Activated naive CD4-positive, alpha-beta T cell treated with anti-CD3 and anti-CD28 coated beads, Interleukin-2, amount 50 U/mL, for 72 hours (primary cell): ENCODE data around the gene DRC3. TPM values are rescaled to one million over a fixed set of nuclear protein-coding genes. Genes with fewer than 3 reads are reported as not detected.

Source experiments
- ATAC-seq, 2 donors: fragments of 150-1000 bp; cut with Tn5 transposase; 2 replicates each; pipeline ENCODE4 v1.10.0; 2021; ENCODE audit warnings: mild to moderate bottlenecking in 2 of 2, moderate library complexity in 2 of 2
- DNase-seq, 2 donors: peaks; one replicate each; pipeline ENCODE4 v3.0.0; 2021 to 2022; ENCODE audit warnings: low spot score in 2 of 2
- H3K27ac Mint-ChIP-seq, 2 donors: one replicate each; pipeline ENCODE4 v1.8.0; 2022; ENCODE audit warnings: mild to moderate bottlenecking in 2 of 2, mixed read lengths in 2 of 2
- H3K36me3 Mint-ChIP-seq, 2 donors: one replicate each; pipeline ENCODE4 v1.8.0; 2022; ENCODE audit warnings: mixed read lengths in 2 of 2
- H3K9me3 Mint-ChIP-seq, 2 donors: one replicate each; pipeline ENCODE4 v1.8.0; 2022; ENCODE audit warnings: mixed read lengths in 2 of 2
- total RNA-seq, 2 donors: library from RNA; stranded (reverse); gene quantifications; one replicate each; pipeline ENCODE4 v1.2.3, GENCODE V29; 2022

Gene DRC3
- total RNA-seq, 2 donors from 2014 or later = 0.05 to 0.12 TPM

GRCh38 chr17:18039535-18040260, 67.0 kb downstream of the DRC3 start:
- H3K9me3 Mint-ChIP-seq = no peaks in the 10 kb centered on the region
- DNase-seq = peak in 1 of 2 donors; percentile 64
- H3K27ac Mint-ChIP-seq = peak overlapping the region; percentile 93 to 94
- ATAC-seq = peak; percentile 28 to 47
- H3K36me3 Mint-ChIP-seq = peaks cover 21 to 24% of the 10 kb centered on the region in 2 donors

GRCh38 chr17:18040261-18040858, 67.7 kb downstream of the DRC3 start:
- ATAC-seq = no peak
- Mint-ChIP-seq H3K27ac (peak overlapping the region; percentile 93 to 94), H3K36me3 (peaks cover 21 to 24% of the 10 kb centered on the region in 2 donors), H3K9me3 (no peaks in the 10 kb centered on the region)
- DNase-seq = no peak

- Mint-ChIP-seq H3K36me3 (peaks cover 21 to 24% of the 10 kb centered on the region in 2 donors), H3K9me3 (no peaks in the 10 kb centered on the region), H3K27ac (no peak overlapping the region)
- ATAC-seq (no peak), DNase-seq (no peak)
Measured at GRCh38 chr17:18041776-18042175, 69.1 kb downstream of the DRC3 start.

- Mint-ChIP-seq H3K36me3 (peaks cover 16 to 21% of the 10 kb centered on the region in 2 donors), H3K27ac (no peak overlapping the region), H3K9me3 (no peaks in the 10 kb centered on the region)
- DNase-seq (no peak), ATAC-seq (no peak)
Measured at GRCh38 chr17:18042983-18043382, 70.3 kb downstream of the DRC3 start.

- H3K27ac Mint-ChIP-seq = no peak overlapping the region
- ATAC-seq (no peak), DNase-seq (no peak)
- no peaks in the 10 kb centered on the region for H3K9me3 Mint-ChIP-seq
- peaks cover 16 to 19% of the 10 kb centered on the region in 2 donors for H3K36me3 Mint-ChIP-seq
Measured at GRCh38 chr17:18043491-18043890, 70.8 kb downstream of the DRC3 start.

GRCh38 chr17:18044609-18045008, 71.9 kb downstream of the DRC3 start:
- Mint-ChIP-seq H3K9me3 (no peaks in the 10 kb centered on the region), H3K27ac (no peak overlapping the region), H3K36me3 (peaks cover 9 to 10% of the 10 kb centered on the region in 2 donors)
- DNase-seq (no peak), ATAC-seq (no peak)

- Mint-ChIP-seq H3K36me3 (peaks cover 0 to under 1% of the 10 kb centered on the region in 2 donors), H3K9me3 (no peaks in the 10 kb centered on the region), H3K27ac (peak overlapping the region in 1 of 2 donors; percentile 72)
- DNase-seq (no peak), ATAC-seq (no peak)
Measured at GRCh38 chr17:18045691-18046350, 73.2 kb downstream of the DRC3 start.

- Mint-ChIP-seq H3K27ac (peak overlapping the region in 1 of 2 donors; percentile 57), H3K36me3 (peaks cover 4 to 13% of the 10 kb centered on the region in 2 donors), H3K9me3 (no peaks in the 10 kb centered on the region)
- ATAC-seq (no peak), DNase-seq (no peak)
Measured at GRCh38 chr17:18055597-18055996, 82.9 kb downstream of the DRC3 start.

GRCh38 chr17:18056214-18056613, 83.6 kb downstream of the DRC3 start:
- DNase-seq = no peak
- peaks cover 4 to 13% of the 10 kb centered on the region in 2 donors for H3K36me3 Mint-ChIP-seq
- H3K27ac Mint-ChIP-seq = no peak overlapping the region
- no peak for ATAC-seq
- no peaks in the 10 kb centered on the region for H3K9me3 Mint-ChIP-seq

GRCh38 chr17:18059283-18059682, 86.6 kb downstream of the DRC3 start:
- no peaks in the 10 kb centered on the region for H3K9me3 Mint-ChIP-seq
- H3K27ac Mint-ChIP-seq = peak overlapping the region in 1 of 2 donors; percentile 36
- no peak for ATAC-seq
- no peak for DNase-seq
- H3K36me3 Mint-ChIP-seq = peaks cover 4 to 13% of the 10 kb centered on the region in 2 donors

GRCh38 chr17:18064053-18064452, 91.4 kb downstream of the DRC3 start:
- peaks cover 0 to 4% of the 10 kb centered on the region in 2 donors for H3K36me3 Mint-ChIP-seq
- H3K9me3 Mint-ChIP-seq = no peaks in the 10 kb centered on the region
- H3K27ac Mint-ChIP-seq = no peak overlapping the region
- no peak for DNase-seq
- no peak for ATAC-seq

GRCh38 chr17:18065546-18065945, 92.9 kb downstream of the DRC3 start:
- H3K36me3 Mint-ChIP-seq = no peaks in the 10 kb centered on the region
- DNase-seq (no peak), ATAC-seq (no peak)
- no peaks in the 10 kb centered on the region for H3K9me3 Mint-ChIP-seq
- H3K27ac Mint-ChIP-seq = no peak overlapping the region

Other genes with a start within 250 kb of the DRC3 start
- 100 to 1,000 TPM in 1 of 2 donors, 10 to 100 TPM in 1; 67.2 to 103 TPM for gene SREBF1, start 135.9 kb upstream of the DRC3 start, total RNA-seq
- gene TOM1L2, start 462 bp upstream of the DRC3 start, total RNA-seq = 10 to 100 TPM; 16.3 to 19.8 TPM
- 10 to 100 TPM; 32.2 to 35.0 TPM for gene ATPAF2, start 66.3 kb downstream of the DRC3 start, total RNA-seq
- 1 to 10 TPM; 5.8 to 8.1 TPM for gene GID4, start 66.5 kb downstream of the DRC3 start, total RNA-seq
- 10 to 100 TPM; 41.3 to 49.2 TPM for gene DRG2, start 115.1 kb downstream of the DRC3 start, total RNA-seq
- 1 to 10 TPM; 1.0 to 1.2 TPM for gene MYO15A, start 135.9 kb downstream of the DRC3 start, total RNA-seq
- 100 to 1,000 TPM in 1 of 2 donors, 10 to 100 TPM in 1; 79.5 to 176 TPM for gene ALKBH5, start 211.0 kb downstream of the DRC3 start, total RNA-seq